ENCODE data around the gene COL26A1.

DNA sequence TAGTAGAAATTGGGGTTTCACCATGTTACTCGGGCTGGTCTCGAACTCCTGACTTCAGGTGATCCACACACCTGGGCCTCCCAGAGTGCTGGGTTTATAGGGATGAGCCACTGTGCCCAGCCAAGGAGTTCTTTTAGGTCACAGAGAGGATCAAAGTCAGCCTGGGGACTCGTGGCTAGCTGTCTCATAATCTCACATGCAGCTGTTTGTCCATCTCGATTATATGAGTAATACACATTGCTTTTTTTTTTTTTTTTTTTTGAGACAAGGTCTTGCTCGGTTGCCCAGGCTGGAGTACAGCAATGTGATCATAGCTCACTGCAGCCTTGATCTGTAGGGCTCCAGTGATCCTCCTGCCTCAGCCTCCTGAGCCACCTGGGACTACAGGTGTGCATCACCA, 43.3 kb upstream of the COL26A1 start:
- TF ChIP-seq CTCF (IDR thresholded peaks at IDR 0.05) (no peak), ZFX (IDR thresholded peaks at IDR 0.05; ENCODE audit: borderline replicate concordance) (no peak)
